GM20000 (cell line): ENCODE measurements around the gene HNRNPLL.

ENCODE experiments used
- DNase-seq: peaks from one replicate; pipeline ENCODE4 v3.0.0; 2012; ENCODE audit warnings: low spot score
- TF ChIP-seq, protein P1 (sequence below): IDR thresholded peaks from 2 replicates; pipeline ENCODE4 v1.5.1; 2012; ENCODE audit warnings: mild to moderate bottlenecking, control low read depth; ENCODE audit errors: extremely low read depth, missing control alignments

The HNRNPLL gene

DNA sequence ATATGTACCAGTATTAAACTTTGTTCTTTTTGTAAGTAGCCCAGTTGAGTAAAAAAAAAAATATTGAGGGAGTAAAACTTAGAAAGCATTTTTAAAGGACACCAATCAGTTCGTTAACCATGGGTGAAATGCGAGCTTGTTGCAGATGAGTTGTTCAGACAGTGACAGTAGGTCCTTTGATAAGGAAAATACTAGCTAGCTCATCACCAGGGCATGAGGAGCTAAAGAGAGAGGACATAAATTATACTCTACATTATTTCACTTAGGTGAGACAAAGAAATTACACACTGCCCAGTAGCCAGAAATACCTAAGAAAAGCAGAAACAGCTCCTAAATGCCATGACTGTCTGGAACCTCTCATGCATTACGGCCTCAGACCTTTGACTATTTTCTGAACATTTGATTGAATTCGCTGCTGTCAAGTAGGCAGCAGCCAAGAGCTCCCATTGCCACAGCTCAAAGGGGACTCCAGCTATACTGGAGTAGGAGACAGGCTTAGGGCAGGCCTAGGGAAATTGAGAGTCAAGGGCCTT is 2.6 kb upstream of the HNRNPLL start:
- no peak for DNase-seq
- TF ChIP-seq, protein P1, sequence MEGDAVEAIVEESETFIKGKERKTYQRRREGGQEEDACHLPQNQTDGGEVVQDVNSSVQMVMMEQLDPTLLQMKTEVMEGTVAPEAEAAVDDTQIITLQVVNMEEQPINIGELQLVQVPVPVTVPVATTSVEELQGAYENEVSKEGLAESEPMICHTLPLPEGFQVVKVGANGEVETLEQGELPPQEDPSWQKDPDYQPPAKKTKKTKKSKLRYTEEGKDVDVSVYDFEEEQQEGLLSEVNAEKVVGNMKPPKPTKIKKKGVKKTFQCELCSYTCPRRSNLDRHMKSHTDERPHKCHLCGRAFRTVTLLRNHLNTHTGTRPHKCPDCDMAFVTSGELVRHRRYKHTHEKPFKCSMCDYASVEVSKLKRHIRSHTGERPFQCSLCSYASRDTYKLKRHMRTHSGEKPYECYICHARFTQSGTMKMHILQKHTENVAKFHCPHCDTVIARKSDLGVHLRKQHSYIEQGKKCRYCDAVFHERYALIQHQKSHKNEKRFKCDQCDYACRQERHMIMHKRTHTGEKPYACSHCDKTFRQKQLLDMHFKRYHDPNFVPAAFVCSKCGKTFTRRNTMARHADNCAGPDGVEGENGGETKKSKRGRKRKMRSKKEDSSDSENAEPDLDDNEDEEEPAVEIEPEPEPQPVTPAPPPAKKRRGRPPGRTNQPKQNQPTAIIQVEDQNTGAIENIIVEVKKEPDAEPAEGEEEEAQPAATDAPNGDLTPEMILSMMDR: no peak

DNA sequence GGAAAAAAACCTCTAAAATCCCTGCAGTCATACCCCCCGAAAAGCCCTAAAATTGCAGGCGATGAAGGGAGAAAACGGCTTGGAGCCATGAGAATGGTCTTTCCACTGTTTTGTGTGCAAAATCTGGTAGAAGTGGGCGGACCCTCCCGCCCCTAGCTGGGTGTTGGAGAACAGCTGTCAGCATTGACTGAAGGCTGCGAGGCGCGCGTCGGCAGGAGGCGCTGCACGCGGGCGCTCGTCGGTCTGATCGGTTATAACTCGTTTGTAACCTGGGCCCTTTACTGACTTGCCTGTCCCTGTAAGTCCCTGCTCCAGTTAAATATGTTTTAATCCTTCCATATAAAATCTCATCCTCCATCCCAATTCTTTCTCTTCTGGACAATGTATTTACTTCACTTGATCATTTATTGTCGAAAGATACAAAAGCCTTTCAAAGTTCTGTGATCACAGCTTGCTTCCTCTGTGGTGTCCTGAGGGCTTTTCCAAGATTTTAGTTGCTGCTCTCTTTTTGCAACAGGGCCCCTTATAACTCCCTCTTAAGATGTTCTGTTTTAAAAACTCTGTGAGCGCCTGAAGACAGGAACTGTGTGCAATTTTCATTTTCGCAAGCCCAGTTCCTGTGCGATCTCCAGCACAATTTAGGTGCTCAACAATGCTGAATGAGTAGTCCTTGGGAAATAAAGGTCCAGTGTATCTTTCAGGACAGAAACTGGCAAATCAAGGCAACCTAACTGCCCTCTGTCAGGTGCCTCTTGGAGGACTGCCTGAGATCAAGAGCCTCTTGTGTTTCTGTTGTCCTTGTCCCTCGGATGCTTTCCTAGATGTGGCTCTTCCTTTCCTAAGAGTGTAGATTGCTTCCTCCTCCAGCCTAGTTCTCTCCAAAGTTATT is 918 bp upstream of the HNRNPLL start:
- peak; percentile 81 for DNase-seq
- TF ChIP-seq, protein P1: peak; percentile 89

- TF ChIP-seq, protein P1: no peak
- DNase-seq: no peak
Observed at GRCh38 chr2:38602136-38602731, 494 bp downstream of the HNRNPLL start.

DNA sequence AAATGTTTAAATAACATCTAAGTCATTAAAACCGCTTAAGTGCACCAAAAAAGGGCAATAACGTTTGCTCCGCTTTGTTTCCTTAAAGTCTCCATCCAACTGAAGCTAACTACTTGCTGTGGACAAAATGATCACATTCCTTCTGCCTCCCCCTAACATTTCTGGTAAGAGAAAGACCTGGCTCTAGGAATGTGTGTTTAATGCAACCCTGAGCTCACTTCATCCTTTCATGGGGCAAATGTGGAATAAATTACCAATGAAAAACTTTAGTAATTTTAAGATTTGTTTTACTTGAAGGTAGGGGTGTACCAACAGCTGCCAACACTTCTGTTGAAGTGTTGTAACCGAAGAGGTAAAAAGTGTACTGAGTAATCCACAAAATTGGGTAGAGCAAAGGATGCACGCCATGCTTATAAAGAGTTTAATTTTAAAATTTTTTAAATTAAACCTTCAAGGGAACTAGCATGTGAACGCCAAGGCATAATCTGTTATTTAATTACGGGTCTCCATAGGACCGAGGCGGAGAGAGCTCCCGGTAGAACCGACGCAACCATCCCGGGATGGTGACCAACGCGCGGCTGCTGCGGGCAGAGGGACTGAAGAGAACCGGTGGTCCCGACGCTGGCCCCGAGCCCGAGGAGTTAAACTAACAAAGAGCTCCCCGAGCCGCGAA is 1.1 kb downstream of the HNRNPLL start:
- DNase-seq: no peak

GRCh38 chr2:38600921-38601455 is 1.7 kb downstream of the HNRNPLL start:
- no peak for DNase-seq
- TF ChIP-seq, protein P1: no peak

More for the DNA sequence above, 1.1 kb downstream of the HNRNPLL start:
- TF ChIP-seq, protein P1: no peak

DNA sequence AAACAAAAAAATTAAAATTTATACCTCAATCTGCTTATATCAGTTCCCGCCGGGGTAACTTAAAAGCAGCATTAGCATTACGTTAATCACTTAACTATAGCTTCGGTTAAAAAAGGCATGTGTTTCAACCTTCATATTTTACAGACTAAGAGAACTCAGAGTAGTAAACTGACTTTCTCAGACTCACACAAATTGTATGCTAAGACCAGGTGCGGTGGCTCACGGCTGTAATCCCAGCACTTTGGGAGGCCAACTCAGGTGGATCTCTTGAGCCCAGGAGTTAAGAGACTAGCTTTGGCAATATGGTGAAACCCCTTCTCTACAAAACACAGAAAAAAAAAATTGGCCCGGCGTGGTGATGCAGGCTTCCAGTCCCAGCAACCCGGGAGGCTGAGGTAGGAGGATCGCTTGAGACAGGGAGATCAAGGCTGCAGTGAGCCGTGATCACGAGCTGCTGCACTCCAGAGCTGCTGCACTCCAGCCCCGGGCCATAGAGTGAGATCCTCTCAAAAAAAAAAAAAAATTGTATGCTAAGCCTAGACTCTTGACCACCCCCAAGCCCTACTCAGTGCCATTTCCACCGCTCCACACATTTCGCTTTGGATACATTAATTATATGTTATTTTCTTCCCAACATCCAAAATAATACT is 2.4 kb downstream of the HNRNPLL start:
- DNase-seq: no peak
- TF ChIP-seq, protein P1: no peak
